GM12891 (cell line): ENCODE data around the gene C16orf92.
"Not testable (repeated sequence)": the region's sequence is repeated elsewhere in the genome, so short reads cannot be mapped to it uniquely, and the experiment has no call there.

Source experiments
- DNase-seq: peaks from one replicate; pipeline ENCODE4 v3.0.0; 2011; ENCODE audit warnings: low spot score; ENCODE audit not compliant: insufficient read length
- FAIRE-seq: peaks from 2 replicates; lab custom pipeline; 2011; peaks lifted over from hg19 to GRCh38; lab: Jason Lieb, UNC
- PAX5 ChIP-seq: IDR thresholded peaks from 2 replicates; pipeline ENCODE4 v1.6.1; 2011; ENCODE audit warnings: low read length, moderate library complexity, mild to moderate bottlenecking; ENCODE audit not compliant: insufficient read depth, severe bottlenecking
- POLR2A ChIP-seq: IDR thresholded peaks from 2 replicates; pipeline ENCODE4 v1.6.1; 2011; ENCODE audit warnings: low read depth, low read length, control low read depth
- POLR2AphosphoS5 ChIP-seq: IDR thresholded peaks from 2 replicates; pipeline ENCODE4 v1.6.1; 2011; ENCODE audit warnings: low read depth, low read length, control low read depth
- POU2F2 ChIP-seq: IDR thresholded peaks from 2 replicates; pipeline ENCODE4 v1.6.1; 2011; ENCODE audit warnings: low read depth, mild to moderate bottlenecking, control low read depth, low read length, moderate library complexity
- SPI1 ChIP-seq: IDR thresholded peaks from 2 replicates; pipeline ENCODE4 v1.6.1; 2011; ENCODE audit warnings: low read depth, low read length, control low read depth
- TAF1 ChIP-seq: IDR thresholded peaks from 2 replicates; pipeline ENCODE4 v1.6.1; 2011; ENCODE audit warnings: low read depth, low read length, control low read depth

C16orf92 gene

DNA sequence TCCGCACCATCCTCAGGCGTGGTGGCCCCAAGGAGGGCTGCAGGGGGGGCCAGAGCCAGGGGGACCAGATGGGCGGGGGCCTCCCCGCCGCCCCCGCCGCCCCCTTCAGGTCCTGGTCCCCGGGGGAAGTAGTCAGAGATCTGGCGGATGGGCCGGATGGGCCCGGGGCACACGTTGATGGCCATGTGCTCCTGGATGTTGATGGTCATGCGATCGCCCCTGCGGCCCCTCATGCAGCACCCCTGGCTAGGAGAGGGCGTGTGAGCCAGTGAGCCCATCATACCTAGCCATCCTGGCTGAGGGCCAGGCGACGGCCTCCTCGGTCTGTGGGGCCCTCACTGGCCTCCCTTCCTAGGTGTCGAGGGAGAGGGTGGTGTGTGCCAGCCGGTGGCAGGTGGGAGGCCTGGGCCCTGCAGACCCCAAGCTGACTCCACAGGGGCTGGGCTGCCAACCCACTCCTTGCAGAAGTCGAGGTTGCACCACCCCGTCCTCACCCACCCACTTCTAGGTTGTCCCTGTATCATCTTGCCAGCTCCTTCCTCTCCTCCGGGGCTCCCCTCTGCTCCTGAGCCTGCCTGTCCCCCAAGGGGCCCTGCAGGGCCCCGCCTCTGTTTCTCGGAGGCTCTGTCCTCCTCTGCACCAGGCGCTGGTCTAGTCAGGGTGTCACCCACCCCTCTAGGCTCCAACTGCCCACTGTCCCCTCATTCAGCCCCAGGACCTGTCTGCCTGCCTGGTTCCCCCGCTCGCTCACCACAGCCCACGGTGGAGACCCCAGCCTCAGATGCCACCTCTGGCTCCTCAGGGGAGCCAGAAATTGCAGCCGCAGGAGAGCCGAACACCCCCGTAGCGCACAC lies 12.8 kb upstream of the C16orf92 start:
- TF ChIP-seq POU2F2 (no peak), PAX5 (no peak), POLR2A (no peak), POLR2AphosphoS5 (no peak), SPI1 (no peak), TAF1 (no peak)
- FAIRE-seq (no peak), DNase-seq (no peak)

DNA sequence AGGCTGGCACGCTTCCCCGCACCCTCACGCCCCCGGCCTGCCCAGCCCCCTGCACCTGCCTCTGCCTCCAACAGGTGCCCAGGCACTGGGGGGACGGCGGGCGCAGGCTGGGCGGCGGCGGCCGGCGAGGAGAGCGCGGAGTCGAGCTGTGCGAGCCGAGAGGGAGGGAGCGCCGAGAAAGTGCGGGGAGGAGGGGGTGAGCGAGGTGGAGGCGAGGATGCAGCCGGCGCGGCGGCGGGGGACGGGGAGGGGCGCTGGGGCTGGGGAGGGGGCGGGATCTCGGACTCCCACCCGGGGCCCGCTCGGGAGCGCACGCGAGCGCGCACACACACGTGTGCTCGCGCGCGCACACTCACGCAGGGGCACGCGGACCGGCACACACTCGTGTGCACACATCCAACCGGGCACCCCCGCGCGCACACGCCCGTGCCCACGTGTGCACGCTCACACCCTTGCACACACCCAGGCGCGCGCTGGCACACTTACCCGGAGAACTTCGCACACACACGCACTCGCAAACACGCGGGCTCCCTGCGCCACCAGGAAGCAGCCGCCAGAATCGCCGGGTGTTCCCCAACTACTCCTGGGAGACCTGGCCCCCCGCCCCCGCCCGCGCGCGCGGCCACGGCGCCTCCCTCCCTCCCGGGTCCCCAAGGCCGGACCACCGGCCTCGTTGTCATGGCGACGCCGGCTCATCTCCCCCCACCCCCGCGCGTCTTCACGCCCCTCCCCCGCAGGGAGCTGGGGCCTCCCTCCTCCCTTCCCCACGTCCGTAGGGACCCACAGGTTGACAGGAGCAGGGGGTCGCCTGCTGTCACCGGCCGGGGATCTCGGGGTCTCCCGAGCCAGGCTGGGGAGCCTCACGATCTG lies 11.9 kb upstream of the C16orf92 start, which contains the start of gene DOC2A:
TSS of gene DOC2A (minus strand) at position 184 of the 870 bp plus-strand sequence. CDS start 805 bp downstream, outside the sequence.
- TF ChIP-seq POLR2AphosphoS5 (no peak), POLR2A (no peak), POU2F2 (no peak), TAF1 (no peak), SPI1 (no peak), PAX5 (no peak)
- FAIRE-seq (peak; percentile 69), DNase-seq (peak; percentile 61)

DNA sequence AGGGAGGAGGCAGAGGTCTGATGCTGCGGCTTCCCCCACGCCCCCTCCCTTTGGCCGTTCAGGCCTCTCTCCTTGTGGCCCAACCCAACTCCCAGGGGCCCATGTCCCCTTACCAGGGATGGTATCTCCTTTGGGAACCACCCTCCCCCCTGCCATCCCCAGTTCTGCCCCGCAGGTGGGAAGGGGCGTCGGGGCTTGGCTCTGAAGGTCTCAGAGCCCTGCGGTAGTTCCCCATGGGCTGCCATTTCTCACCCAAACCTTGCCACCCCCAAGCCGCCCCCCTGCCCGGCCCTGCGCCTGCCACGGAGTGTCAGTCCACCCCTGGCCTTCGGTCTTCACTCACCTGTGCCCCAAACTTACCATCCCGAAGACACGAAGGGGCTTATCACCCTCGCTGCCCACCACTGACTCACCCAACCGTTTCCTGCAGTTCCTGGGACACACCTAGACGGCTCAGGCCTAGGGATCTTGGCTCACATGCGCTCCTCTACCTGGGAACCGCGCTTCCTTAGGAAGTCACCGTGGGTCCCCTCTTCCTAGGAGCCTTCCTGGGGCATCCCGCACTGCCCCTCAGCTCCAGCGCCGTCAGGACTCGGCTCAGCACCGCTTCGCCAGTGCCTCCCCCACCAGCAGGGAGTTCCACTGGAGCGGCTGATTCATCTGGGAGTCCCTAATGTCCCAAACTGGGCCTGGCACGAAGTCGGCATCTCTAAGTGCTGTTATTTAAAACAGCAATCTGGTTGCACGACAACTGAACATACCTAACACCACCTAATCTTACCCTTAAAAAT lies 11.1 kb upstream of the C16orf92 start:
- TF ChIP-seq SPI1 (no peak), POU2F2 (no peak), PAX5 (no peak), TAF1 (no peak), POLR2A (no peak), POLR2AphosphoS5 (no peak)
- DNase-seq (no peak), FAIRE-seq (no peak)

DNA sequence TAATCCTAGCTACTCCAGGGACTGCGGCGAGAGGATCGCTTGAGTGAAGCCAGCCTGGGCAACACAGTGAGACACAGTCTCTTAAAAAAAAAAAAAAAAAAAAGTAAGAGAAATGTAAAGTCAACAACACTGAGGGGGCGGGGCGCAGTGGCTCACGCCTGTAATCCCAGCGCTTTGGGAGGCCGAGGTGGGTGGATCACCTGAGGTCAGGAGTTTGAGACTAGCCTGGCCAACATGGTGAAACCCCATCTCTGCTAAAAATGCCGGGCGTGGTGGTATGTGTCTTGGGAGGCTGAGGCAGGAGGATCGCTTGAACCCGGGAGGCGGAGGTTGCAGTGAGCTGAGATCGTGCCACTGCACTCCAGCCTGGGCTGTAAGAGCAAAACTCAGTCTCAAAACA lies 10.4 kb upstream of the C16orf92 start:
- DNase-seq, FAIRE-seq: not testable (repeated sequence)

DNA sequence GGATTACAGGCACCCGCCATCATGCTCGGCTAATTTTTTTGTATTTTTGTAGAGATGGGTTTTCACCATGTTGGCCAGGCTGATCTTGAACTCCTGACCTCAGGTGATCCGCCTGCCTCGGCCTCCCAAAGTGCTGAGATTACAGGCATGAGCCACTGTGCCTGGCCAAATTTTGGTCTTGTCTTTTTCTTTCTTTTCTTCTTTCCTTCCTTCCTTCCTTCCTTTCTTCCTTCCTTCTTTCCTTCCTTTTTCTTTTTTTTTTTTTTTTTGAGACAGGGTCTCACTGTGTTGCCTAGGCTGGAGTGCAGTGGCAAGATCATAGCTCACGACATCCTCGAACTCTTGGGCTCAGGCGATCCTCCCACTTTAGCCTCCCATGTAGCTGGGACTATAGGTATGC lies 7.5 kb upstream of the C16orf92 start:
- not testable (repeated sequence) for DNase-seq, FAIRE-seq

DNA sequence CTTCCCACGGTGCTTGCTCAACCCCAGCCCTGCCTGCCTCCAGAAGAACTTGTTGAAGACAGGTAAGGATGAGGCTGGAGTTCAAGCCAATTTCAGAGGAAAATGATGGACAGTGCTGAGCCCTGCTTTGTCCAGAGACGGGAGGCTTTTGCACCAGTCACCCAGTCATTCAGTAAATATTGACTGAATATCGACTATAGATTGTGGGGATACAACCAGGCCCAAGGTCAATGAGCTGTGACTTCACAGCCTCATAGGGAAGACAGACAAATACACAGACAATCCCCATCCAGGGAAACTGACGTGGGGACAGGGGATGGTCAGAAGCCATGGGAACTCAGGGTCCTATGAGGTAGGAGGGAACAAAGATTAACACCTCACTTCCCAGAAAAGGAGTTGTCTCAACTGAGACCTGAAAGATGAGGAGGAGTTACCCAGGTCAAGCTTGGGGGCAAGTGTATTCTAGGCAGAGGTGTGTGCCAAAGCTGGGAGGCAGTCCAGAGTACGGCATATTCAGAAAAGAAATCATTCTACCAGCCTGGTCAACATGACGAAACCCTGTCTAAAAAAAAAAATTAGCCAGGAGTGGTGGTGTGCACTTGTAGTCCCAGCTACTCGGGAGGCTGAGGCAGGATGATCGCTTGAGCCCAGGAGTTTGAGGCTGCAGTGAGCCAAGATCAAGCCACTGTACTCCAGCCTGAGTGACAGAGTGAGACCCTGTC lies 6.3 kb upstream of the C16orf92 start:
- DNase-seq (no peak), FAIRE-seq (no peak)
- TF ChIP-seq POLR2AphosphoS5, result no peak
- TF ChIP-seq POU2F2, result no peak
- no peak for TF ChIP-seq TAF1
- TF ChIP-seq PAX5, result no peak
- no peak for TF ChIP-seq POLR2A
- no peak for TF ChIP-seq SPI1

DNA sequence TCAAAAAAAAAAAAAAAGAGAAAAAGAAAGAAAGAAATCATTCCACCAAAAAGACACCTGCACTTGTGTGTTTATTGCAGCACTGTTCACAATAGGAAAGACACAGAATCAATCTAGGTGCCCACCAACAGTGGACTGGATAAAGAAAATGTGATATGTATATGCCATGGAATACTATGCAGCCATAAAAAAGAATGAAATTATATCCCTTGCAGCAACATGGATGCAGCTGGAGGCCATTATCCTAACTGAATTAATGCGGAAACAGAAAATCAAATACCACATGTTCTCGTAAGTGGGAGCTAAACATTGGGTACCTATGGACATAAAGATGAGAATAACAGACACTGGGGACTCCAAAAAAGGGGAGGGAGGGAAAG lies 5.7 kb upstream of the C16orf92 start:
- TF ChIP-seq POLR2AphosphoS5 (no peak), POLR2A (no peak), PAX5 (no peak), SPI1 (no peak), POU2F2 (no peak), TAF1 (no peak)
- DNase-seq (no peak), FAIRE-seq (no peak)

DNA sequence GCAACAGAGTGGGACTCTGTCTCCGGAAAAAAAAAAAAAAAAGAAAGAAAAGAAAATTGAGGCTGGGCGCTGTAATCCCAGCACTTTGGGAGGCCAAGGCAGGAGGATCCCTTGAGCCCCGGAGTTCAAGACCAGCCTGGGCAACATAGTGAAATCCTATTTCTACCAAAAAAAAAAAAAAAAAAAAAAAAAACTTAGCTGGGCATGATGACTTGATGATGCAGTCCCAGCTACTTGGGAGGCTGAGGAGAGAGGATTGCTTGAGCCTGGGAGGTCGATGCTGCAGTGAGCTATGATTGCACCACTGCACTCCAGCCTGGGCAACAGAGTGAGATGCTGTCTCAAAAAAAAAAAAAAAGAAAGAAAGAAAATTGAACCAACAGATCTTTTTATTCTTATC lies 5.1 kb upstream of the C16orf92 start:
- not testable (repeated sequence) for FAIRE-seq

DNA sequence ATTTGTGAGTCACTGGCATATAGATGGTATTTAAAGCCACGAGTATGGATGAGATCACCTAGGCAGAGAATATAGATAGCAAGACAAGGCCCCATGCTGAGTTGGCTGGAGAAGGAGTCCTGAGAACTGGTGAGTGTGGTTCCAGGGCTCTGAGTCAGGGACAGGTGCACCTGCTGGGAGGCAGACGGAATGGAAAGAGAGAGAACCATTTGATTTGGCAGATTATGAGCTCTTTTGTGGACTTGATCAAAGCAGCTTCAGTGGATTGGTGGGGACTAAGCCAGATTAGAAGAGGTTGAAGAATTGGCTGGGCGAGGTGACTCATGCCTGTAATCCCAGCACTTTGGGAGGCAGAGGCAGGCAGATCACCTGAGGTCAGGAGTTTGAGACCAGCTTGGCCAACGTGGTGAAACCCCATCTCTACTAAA lies 4.3 kb upstream of the C16orf92 start:
- DNase-seq (no peak), FAIRE-seq (no peak)
- TF ChIP-seq POLR2A (no peak), PAX5 (no peak), SPI1 (no peak), TAF1 (no peak), POU2F2 (no peak)

More for the DNA sequence above, 5.1 kb upstream of the C16orf92 start:
- not testable (repeated sequence) for DNase-seq
